GM12864 (cell line): ENCODE results near the gene SULT2A1.

ENCODE experiments used
- DNase-seq: peaks from one replicate; pipeline ENCODE4 v3.0.0-alpha.2; 2011; ENCODE audit warnings: low read depth
- H3K4me3 ChIP-seq: 2 replicates; pipeline ENCODE4 v1.5.1; 2011; ENCODE audit warnings: mild to moderate bottlenecking, low read depth, low read length, control low read depth
- CTCF ChIP-seq: IDR thresholded peaks from 2 replicates; pipeline ENCODE4 v1.5.1; 2011; ENCODE audit warnings: low read depth, mild to moderate bottlenecking, moderate library complexity, low read length, control low read depth, inconsistent platforms; ENCODE audit errors: missing control alignments

The SULT2A1 gene

GRCh38 chr19:47821460-47822020, 64.6 kb downstream of the SULT2A1 start, which contains the start of gene CRX:
TSS of gene CRX (plus strand) at chr19:47821937. CDS start at chr19:47834444, 12,507 bp downstream.
- no peak for TF ChIP-seq CTCF

More at GRCh38 chr19:47821460-47822020, 64.6 kb downstream of the SULT2A1 start, which contains the start of gene CRX:
- H3K4me3 ChIP-seq, result no peak within 1 kb of the TSS
- no peak for DNase-seq
